Measurements from ENCODE around the gene JAM3. TPM values are rescaled to one million over a fixed set of nuclear protein-coding genes. Genes with fewer than 3 reads are reported as not detected.

JAM3 gene
- total RNA-seq, 1 experiment from 2014 or later, result 155 TPM

- Histone ChIP-seq H3K9me3 (replicated peaks) (no peaks in the 10 kb centered on the region), H3K4me1 (peaks cover 12% of the 10 kb centered on the region), H3K27ac (no peak overlapping the region), H3K36me3 (no peaks in the 10 kb centered on the region), H3K4me3 (no peak overlapping the region), H3K27me3 (no peaks in the 10 kb centered on the region)
- peak; percentile 77 to 84 for DNase-seq
Observed at GRCh38 chr11:134045799-134046635, 22.9 kb upstream of the JAM3 start.

DNA sequence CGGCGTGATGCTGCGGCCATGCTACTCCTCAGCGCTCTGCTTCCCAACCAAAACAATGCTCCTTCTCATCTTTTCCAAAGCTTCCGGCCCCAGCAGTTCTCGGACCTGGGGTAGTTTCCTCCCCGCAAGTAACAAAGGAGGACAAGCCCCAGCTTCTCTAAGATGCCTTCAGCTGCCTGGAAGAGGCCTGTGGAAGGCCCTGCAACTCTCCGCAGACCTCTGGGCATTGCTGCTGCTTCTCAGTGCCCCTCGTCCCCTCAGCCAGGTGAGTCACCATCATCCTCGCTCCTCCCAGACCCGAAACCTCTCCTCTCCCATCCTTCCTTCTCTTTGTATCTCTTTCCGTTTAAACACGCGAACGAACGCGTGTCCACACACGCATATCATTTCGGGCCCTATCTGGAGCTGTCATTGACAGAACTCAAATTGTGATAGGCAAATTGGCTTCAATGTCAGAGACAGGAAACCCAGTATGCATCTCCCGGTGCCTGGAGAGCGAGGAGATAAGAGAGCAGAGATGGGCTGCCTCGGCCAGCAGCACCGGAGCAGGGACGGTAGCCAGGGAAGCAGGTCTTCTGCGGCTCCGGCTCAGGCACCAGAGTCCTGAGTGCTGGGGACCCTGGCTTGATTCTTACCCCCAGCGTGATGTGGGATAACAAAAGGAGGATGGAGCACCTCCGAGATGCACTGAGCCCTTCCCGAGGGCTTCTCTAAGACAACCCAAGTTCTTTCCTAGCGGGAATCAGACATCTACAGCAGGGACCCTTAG is 22.0 kb upstream of the JAM3 start:
- no peaks in the 10 kb centered on the region for H3K9me3 ChIP-seq (replicated peaks)
- DNase-seq, result no peak
- no peaks in the 10 kb centered on the region for H3K27me3 ChIP-seq
- H3K4me3 ChIP-seq, result no peak overlapping the region
- H3K4me1 ChIP-seq, result peaks cover 12% of the 10 kb centered on the region
- H3K36me3 ChIP-seq, result no peaks in the 10 kb centered on the region
- no peak overlapping the region for H3K27ac ChIP-seq

DNA sequence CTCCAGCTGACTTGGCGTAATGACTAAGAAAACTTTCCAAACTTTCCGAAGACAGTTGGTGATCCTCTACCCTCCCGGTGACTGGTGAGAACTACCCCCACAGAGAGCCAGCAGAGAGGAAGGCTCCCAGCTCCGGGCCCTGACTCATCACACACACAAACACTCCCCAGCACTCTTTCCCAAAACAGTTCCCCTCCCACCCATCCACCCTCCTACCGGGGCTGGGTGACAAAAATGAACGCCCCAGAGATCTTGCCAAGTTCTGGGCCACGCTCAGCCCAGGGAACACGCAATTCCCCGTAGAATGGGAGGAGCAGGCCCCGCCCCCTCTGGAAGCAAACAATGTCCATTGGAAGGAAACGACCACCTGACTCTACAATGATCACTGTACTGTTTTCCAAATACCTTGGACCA is 21.3 kb upstream of the JAM3 start:
- Histone ChIP-seq H3K9me3 (replicated peaks) (no peaks in the 10 kb centered on the region), H3K4me1 (peaks cover 12% of the 10 kb centered on the region), H3K27me3 (no peaks in the 10 kb centered on the region), H3K27ac (no peak overlapping the region), H3K36me3 (no peaks in the 10 kb centered on the region), H3K4me3 (0 out of 2 replicates have a peak overlapping the region, but pooled peaks have one; percentile 4)
- DNase-seq, result peak; percentile 29 to 41

DNA sequence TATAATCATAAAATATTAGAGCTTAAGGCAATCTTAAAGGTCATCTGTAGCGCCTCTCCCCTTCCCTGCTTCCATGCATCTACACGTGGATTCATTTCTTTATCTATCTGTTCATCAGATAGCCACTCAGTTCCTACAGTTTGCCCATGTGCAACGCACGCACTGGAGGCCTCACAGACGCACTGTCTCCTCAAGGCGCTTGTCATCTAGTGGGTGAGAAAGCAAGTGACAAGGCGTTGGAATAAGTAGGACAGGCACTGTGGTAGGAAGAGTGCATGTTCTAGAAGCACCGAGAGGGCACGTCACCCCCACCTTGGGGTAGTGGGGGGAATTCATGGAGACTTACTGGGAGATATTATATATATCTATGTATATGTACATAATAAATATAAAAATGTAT is 20.8 kb upstream of the JAM3 start:
- Histone ChIP-seq H3K27ac (no peak overlapping the region), H3K36me3 (no peaks in the 10 kb centered on the region), H3K27me3 (no peaks in the 10 kb centered on the region), H3K4me1 (peaks cover 12% of the 10 kb centered on the region), H3K4me3 (0 out of 2 replicates have a peak overlapping the region, but pooled peaks have one; percentile 4), H3K9me3 (replicated peaks) (no peaks in the 10 kb centered on the region)
- DNase-seq, result no peak

- no peaks in the 10 kb centered on the region for H3K9me3 ChIP-seq (replicated peaks)
- no peaks in the 10 kb centered on the region for H3K36me3 ChIP-seq
- peaks cover 12% of the 10 kb centered on the region for H3K4me1 ChIP-seq
- H3K4me3 ChIP-seq, result no peak overlapping the region
- H3K27ac ChIP-seq, result no peak overlapping the region
- no peaks in the 10 kb centered on the region for H3K27me3 ChIP-seq
- no peak for DNase-seq
Observed at GRCh38 chr11:134049303-134049702, 19.6 kb upstream of the JAM3 start.

DNA sequence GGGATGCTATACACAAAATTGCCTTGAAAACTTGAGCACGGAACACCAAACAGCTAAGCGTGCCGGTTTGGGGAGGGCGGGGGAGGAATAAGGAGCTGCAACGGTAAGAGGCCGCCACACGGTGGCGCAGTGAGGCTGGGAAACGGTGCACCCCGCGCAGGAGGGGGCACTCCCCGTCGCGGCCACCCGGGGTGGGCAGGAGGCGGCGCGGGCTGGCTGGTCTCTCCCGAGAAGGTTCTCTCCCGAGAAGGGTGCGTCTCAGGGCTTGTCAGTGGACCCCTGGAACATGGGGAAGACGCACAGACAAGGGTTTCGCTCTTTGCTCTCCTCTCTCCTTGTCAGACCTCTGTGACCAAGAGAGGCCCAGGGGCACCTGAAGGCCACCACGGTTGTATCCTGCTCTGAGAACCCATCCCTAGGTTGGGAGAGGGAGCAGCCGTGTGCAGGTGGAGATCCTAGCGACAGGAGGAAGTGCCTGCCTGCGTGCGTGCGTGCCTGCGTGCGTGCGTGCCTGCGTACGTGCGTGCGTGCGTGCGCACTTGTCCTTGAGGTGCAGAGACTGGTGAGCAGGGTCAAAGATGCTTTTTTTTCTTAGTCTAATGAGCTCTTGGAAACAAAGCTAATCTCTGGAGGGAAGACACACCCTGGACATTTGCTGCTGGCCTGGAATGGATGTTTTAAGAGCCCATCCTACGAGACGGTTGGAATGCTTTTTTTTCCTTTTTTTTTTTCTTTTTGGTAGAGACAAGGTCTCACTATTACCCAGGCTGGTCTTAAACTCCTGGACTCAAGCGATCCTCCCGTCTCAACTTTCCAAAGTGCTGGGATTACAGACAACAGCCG is 18.1 kb upstream of the JAM3 start:
- DNase-seq, result peak; percentile 60 to 82
- Histone ChIP-seq H3K27me3 (no peaks in the 10 kb centered on the region), H3K9me3 (replicated peaks) (no peaks in the 10 kb centered on the region), H3K4me3 (peak overlapping the region; percentile 12; the same call in 1 of the 2 replicates), H3K36me3 (no peaks in the 10 kb centered on the region), H3K4me1 (0 out of 2 replicates have a peak, but pooled peaks cover 2% of the 10 kb centered on the region), H3K27ac (no peak overlapping the region)

DNA sequence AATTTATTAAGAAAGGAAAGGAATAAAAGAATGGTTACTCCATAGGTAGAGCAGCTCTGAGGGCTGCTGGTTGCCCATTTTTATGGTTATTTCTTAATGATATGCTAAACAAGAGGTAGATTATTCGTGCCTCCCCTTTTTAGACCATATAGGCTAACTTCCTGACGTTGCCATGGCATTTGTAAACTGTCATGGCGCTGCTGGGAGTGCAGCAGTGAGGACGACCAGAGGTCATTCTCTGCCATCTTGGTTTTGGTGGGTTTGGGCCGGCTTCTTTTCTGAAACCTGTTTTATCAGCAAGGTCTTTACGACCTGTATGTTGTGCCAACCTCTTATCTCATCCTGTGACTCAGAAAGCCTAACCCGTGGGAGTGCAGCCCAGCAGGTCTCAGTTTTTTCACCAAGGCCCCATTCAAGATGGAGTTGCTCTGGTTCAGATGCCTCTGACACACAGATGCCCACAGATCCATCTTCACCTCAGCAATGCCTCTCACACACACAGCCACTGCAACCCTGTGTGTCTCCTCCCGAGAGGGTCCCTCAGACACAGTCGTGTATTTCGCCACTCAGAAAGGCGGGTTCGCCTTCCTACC is 16.4 kb upstream of the JAM3 start:
- Histone ChIP-seq H3K36me3 (no peaks in the 10 kb centered on the region), H3K27ac (no peak overlapping the region), H3K9me3 (replicated peaks) (no peaks in the 10 kb centered on the region), H3K27me3 (no peaks in the 10 kb centered on the region; the same call in 1 of the 2 replicates), H3K4me1 (0 out of 2 replicates have a peak, but pooled peaks cover 2% of the 10 kb centered on the region), H3K4me3 (no peak overlapping the region)
- no peak for DNase-seq

DNA sequence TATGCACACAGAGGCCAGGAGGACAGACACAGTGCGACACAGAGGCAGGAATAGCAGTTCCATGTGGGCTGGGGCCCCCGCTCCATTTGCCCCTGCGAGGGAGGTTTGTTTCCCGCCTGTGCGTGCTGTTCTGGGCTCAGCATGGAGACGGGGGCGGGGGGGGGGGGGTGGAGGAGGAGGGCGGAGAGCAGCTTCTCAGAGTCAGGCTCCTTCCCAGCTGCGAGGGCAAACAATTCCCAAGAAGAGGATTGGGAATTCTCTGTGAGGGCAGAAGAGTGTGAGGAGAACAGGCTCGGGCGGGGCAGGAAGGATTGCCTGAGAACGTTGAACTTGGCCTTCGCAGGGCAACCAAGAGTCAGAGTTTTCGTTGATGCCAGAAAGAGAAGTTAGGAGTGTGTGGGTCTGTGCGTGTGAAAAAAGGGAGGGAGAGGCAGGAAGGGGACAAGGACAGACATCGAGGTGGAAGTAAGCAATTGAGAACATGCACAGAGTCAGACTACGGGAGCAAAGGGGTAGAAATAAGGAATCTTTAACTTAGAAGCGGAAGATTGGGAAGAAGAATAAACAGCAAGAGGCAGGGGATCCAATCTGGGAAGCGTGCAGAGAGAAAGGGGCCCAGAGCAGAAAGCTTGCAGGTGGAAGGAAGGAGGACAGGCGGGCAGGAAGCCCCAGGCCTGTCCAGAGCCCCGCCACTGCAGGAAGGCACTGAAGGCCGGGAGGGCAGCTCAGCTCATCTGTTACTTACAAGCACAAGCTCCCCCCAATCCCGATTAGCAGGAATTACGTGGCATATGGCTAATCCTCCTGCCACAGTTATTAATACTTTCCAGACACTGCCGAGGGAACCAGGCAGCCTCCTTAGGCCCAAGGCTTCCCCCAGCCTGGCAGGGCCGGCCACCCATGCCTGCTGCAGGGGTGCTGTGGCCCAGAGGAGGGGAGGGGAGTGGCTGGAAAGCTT is 15.6 kb upstream of the JAM3 start:
- no peaks in the 10 kb centered on the region for H3K36me3 ChIP-seq
- no peaks in the 10 kb centered on the region for H3K9me3 ChIP-seq (replicated peaks)
- no peak overlapping the region for H3K27ac ChIP-seq
- no peaks in the 10 kb centered on the region; the same call in 1 of the 2 replicates for H3K27me3 ChIP-seq
- H3K4me1 ChIP-seq, result no peaks in the 10 kb centered on the region
- DNase-seq, result no peak
- H3K4me3 ChIP-seq, result no peak overlapping the region

DNA sequence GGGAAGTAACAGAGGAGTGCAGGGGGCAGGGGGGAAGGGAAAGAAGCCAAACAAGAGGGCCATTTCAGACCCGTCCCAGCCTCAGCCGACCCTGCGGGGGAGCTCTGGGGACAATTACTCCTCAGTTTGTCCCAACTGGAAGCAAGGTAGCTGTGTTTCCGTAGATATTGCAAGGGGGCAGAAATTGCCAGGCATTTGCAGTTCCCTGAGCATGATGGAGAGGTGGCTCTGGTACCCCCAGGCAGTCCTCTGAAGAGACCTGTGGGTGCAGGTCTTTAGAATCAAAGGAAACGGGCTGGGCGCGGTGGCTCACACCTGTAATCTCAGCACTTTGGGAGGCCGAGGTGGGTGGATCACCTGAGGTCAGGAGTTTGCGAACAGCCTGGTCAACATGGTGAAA is 13.8 kb upstream of the JAM3 start:
- H3K4me1 ChIP-seq, result no peaks in the 10 kb centered on the region
- H3K27me3 ChIP-seq, result no peaks in the 10 kb centered on the region; the same call in 1 of the 2 replicates
- H3K4me3 ChIP-seq, result no peak overlapping the region
- no peaks in the 10 kb centered on the region for H3K9me3 ChIP-seq (replicated peaks)
- no peak overlapping the region for H3K27ac ChIP-seq
- no peaks in the 10 kb centered on the region for H3K36me3 ChIP-seq
- no peak for DNase-seq

GRCh38 chr11:134060316-134060715 is 8.6 kb upstream of the JAM3 start:
- H3K4me1 ChIP-seq, result no peaks in the 10 kb centered on the region
- DNase-seq, result no peak
- peaks cover 8% of the 10 kb centered on the region for H3K27me3 ChIP-seq
- no peaks in the 10 kb centered on the region for H3K9me3 ChIP-seq (replicated peaks)
- H3K36me3 ChIP-seq, result no peaks in the 10 kb centered on the region
- H3K27ac ChIP-seq, result no peak overlapping the region
- H3K4me3 ChIP-seq, result no peak overlapping the region

DNA sequence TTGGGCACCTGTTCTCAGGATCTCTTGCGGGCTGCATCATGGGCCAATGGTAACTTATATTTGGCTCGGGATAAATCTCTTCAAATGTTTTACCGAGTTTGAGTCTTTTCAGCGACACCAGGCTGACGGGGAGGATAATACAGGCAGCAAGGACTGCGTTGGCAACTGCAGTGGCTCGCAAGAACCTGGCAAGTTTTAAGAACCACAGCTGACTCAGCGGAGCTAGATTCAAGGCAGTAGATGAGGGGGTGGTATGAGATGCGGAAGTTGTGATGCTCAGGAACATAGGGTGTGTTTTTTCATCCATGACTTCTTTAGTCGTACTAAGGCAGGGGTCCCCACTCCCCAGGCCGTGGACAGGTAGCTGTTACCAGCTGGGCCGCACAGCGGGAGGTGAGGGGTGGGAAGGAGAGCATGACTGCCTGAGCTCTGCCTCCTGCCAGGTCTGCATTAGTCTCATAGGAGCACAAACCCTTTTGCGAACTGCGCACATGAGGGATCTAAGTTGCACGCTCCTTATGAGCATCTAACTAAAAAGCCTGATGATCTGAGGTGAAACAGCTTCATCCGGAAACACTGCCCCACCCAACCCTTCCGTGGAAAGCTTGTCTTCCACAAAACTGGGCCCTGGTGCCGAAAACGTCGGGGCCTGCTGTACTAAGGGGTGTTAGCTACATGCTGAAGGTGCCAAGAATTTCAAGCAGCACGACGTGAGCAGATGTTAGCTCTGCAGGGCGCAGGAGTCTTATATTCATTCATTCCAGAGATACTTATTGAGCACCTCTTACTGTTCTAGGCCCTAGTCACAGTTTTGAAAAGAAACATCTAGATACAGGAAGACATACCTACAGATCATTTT is 6.4 kb upstream of the JAM3 start:
- no peaks in the 10 kb centered on the region for H3K9me3 ChIP-seq (replicated peaks)
- no peaks in the 10 kb centered on the region for H3K36me3 ChIP-seq
- H3K4me3 ChIP-seq, result no peak overlapping the region
- H3K4me1 ChIP-seq, result no peaks in the 10 kb centered on the region
- DNase-seq, result no peak
- peaks cover 8% of the 10 kb centered on the region; the same call in 1 of the 2 replicates for H3K27me3 ChIP-seq
- no peak overlapping the region for H3K27ac ChIP-seq

- Histone ChIP-seq H3K9me3 (replicated peaks) (no peaks in the 10 kb centered on the region), H3K36me3 (no peaks in the 10 kb centered on the region), H3K27ac (no peak overlapping the region), H3K27me3 (peaks cover 8% of the 10 kb centered on the region; the same call in 1 of the 2 replicates), H3K4me1 (no peaks in the 10 kb centered on the region), H3K4me3 (no peak overlapping the region)
- no peak for DNase-seq
Observed at GRCh38 chr11:134063124-134063495, 5.8 kb upstream of the JAM3 start.

Data from SJCRH30 (cell line).